Posterior vena cava (tissue), 2 donors: ENCODE results near the gene TMCC2. TPM values are rescaled to one million over a fixed set of nuclear protein-coding genes. Genes with fewer than 3 reads are reported as not detected.
"Not testable (repeated sequence)": the region's sequence is repeated elsewhere in the genome, so short reads cannot be mapped to it uniquely, and the experiment has no call there.

Source experiments
- DNase-seq: peaks from one replicate; pipeline ENCODE4 v3.0.0-alpha.2; 2020; ENCODE audit warnings: low spot score
- intact Hi-C, 2 donors: fragments of 100-400 bp; cut with DNase I; formaldehyde crosslinking; loops; one replicate each; pipeline versions ENCODE4 v1.14.1 to v1.14.2; 2022 to 2023
- total RNA-seq, 2 donors: library from RNA; stranded (reverse); fragmentation: NEBNext Ultra II Directional; extraction: Animal tissue kit (Norgen Biotek cat#: 25700); gene quantifications; one replicate each; pipeline ENCODE4 v1.2.1, GENCODE V29; 2021
- donor health status: DM: yes; HTN: yes; CAD: no.
- donor health status: DM: yes; HTN: yes; CAD: no.

The TMCC2 gene
- total RNA-seq, 2 donors from 2014 or later, result 4.1 to 4.6 TPM

- DNase-seq, result no peak
- intact Hi-C loops, result no loop called here
Observed at GRCh38 chr1:205293350-205294074, 65.8 kb downstream of the TMCC2 start.

GRCh38 chr1:205294175-205294917 is 66.6 kb downstream of the TMCC2 start:
- intact Hi-C loops, result no loop called here
- DNase-seq, result peak; percentile 86

GRCh38 chr1:205294934-205295333 is 67.2 kb downstream of the TMCC2 start:
- DNase-seq, result no peak
- intact Hi-C loops, result no loop called here

GRCh38 chr1:205296154-205296553 is 68.4 kb downstream of the TMCC2 start:
- intact Hi-C loops, result no loop called here

GRCh38 chr1:205297546-205298177 is 69.9 kb downstream of the TMCC2 start:
- DNase-seq, intact Hi-C loops: not testable (repeated sequence)

More at GRCh38 chr1:205296154-205296553, 68.4 kb downstream of the TMCC2 start:
- no peak for DNase-seq

DNA sequence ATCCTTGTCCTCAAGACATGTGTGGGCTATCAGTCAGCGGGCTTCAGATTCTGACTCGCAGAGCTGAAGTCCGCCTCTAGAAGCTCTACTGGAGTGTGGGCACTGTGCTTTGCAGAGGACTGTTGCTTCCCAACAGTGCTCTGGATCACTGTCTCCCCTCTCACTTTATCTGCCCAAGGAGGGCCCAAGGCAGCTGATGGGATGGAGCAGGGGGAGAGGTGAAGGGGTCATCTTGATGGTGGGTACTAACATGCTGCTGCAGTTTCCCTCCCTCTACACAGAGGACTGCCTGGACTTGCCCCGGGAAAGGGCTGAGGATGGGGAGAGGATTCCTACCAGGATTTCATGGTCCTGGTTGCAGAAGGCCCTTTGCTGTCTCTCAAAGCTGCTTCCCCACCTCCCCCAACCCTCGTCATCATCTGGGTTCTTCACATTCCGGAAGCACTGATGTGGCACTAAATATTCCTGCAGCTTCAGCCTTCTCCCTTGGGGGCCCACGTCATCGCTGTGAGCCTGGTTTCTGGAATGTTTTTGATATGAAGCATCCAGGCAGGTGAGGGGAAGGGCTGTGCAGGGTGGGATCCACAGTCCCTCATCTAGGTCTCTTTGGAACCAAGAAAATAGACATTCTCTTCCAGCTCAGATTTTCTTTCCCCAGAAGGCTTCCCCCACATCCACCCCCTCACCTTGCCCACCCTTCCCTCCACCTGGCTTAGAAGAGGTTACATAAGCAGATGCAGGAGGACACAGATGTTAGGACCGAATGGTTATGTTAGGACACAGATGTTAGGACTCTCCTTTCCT is 70.6 kb downstream of the TMCC2 start:
- DNase-seq, result peak; percentile 82
- intact Hi-C loops, result no loop called here

- intact Hi-C loops, result no loop called here
- no peak for DNase-seq
Observed at GRCh38 chr1:205300149-205300548, 72.4 kb downstream of the TMCC2 start.

DNA sequence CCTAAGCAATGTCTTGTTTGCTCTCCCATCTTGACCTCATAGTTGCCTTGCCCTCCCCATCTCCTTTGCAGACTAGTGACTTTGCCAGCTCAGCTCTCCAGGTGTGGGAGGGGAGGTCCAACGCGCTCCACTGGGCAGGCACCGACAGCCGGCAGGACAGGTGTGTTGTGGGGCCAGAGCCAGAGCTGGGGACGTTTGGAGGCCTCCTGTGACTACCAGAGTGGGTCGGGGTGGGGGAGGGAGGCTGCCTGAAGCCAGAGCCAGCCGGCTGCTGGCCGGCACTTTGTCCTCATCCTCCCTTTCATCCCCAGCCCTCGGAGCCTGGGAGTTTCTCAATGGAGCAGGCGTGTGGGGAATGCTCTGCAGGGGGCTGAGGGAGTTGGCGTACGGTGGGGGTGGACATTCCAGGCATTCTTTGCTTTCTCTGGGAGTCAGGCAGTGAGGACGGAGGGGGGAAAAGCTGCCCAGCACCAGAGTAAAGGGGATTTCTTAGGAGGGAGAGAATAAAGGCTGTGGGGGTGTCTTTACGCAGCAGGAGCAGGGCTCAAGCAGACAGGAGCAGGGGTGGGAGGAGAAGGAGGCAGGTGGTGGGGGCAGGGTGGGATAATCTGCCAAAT is 73.6 kb downstream of the TMCC2 start:
- intact Hi-C loops, result no loop called here
- no peak for DNase-seq

GRCh38 chr1:205301842-205302588 is 74.3 kb downstream of the TMCC2 start:
- intact Hi-C loops, result no loop called here
- DNase-seq, result no peak

DNA sequence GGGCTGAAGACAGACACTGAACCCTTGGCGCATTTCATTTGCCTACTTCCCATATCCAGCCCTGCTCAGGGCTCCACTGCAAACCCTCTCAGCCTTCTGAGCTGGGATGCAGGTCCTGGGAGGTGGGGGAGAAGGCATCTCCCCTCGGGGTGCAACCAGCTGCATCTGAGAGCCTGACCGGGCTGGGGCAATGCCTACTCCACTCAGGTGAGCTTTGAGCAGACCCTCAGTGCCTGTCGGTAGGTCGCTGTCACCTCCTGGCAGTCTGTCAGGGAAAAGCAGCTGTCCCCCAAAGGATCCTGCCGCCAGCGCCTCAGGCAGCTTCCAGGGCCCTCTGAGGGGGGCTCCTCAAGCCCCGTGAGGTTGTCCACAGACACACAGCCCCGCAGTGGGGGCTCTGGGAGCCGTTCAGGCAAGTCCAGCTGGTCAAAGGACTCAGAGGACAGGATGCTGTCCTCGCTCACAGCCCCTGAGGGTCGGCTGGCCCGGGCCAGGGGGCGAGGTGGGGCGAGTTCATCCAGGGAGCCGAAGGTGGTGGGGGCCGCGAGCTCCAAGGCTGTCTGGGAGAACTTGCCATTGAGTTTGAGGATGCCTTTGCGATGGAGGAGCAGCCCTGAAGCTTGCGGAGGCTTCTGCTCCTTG is 75.6 kb downstream of the TMCC2 start:
- DNase-seq, result no peak
- intact Hi-C loops, result no loop called here

GRCh38 chr1:205304046-205304694 is 76.4 kb downstream of the TMCC2 start:
- intact Hi-C loops, result no loop called here
- no peak for DNase-seq

DNA sequence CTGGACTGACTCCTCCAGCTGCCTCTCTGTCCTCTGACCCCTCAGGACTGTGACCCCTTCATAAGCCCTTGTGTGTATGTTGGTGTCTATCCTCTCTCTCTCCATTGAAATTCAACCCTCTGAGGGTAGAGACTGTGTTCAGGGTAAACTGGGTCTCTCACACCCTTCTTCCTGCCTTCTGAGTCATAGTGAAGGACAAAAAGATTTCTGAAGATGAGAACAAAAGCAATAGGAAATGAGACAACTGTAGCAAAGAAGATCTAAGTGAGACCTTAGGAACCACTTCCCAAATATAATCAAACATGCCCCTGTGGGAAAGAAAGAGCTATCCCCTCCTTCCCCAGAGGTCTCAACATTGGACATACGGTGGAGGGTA is 76.9 kb downstream of the TMCC2 start:
- intact Hi-C loops, result no loop called here

DNA sequence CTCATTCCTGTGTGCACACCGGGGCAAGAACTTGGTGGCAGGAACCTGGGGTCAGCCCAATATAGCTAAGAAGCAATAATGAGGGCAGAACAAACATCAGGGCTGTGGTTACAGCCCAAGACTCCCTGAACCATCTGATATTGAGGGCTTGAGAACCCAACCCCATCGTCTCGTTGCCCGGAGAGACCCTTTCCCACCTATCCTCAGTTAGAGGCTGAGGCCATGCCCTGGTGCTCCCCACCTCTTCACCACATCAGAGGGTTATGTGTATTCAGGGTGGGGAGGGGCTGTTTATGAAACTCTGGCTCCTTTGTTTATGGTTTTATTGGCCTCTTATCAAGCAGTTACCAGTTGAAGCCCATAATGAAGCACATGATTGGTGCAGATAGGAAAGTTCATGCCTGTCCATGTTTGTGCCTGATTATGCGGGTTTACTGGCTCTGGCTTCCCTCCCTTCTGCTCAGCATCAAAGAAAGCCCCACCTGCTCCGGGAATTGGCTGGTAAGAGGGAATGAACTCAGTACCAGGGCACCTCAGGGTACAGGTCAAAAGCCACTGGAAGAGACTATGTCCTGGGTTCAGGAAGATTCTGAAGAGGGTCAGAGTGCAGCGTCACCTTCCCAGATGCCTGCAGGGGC is 79.3 kb downstream of the TMCC2 start:
- intact Hi-C loops, result no loop called here
- DNase-seq, result no peak

More for the DNA sequence above, 76.9 kb downstream of the TMCC2 start:
- DNase-seq, result no peak

GRCh38 chr1:205309741-205310140 is 82.0 kb downstream of the TMCC2 start:
- DNase-seq, result no peak
- intact Hi-C loops, result no loop called here

DNA sequence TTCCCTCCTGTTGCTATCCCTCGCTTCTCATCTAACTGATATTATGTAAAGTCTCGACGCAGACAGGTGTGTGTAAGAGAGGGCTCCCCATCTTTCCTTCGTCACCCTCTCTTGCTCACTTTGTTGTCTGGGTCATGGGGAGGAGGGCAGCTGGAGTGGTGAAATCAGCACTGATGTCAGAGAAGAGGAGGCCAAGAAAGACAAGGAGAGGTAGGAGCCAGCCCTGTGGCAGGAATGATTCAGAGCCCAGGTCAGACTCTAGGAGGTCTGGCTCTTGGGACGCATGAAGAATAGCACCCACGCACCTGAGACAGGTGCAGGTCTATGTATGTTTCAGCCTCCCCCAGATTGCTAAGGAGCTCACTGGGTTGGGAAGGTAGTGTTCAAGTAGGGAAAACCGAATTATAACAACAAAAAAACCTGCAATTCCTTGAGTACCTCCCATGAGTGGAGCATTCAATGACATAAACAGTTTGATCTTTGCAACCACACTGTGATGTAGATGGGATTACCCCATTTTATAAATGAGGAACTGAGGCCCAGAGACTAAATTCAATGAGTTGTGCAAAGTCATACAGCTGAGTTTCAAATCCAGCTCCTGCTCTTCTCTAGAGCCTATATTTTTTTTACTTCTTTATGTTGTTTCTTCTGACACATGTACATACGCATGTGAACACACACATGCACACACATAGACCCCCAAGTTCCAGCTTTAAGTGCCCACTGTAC is 83.4 kb downstream of the TMCC2 start:
- intact Hi-C loops, result no loop called here

DNA sequence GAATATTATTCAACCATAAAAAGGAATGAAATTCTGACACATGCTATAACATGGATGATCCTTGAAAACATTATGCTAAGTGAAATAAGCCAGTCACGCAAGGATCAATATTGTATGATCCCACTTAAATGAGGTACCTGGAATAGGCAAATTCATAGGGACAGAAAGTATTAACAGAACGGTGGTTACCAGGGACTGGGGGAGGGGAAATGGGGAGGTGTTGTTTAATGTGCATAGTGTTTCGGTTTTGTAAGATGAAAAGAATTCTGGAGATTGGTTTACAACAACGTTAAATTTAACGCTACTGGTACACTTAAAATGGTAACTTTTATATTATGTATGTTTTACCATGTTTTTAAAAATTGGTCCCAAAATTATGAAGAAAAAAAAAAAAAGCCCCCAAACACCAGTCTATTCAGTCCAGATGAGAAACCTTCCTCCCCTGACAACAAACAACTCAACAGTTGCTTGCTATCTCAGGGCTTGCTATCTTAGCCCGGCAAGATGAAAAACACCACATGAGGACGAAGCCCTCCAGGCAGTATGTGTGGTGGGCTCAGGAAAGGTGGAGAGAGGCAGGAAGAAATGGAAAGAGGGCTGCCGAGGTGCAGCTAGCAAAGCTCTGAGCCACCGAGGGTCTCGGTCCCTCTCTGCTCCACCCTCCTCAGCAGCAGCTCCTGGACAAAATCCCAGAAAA is 85.3 kb downstream of the TMCC2 start:
- no peak for DNase-seq
- intact Hi-C loops, result no loop called here

More for the DNA sequence above, 83.4 kb downstream of the TMCC2 start:
- no peak for DNase-seq
